ENCODE data around the gene GRM5. TPM values are rescaled to one million over a fixed set of nuclear protein-coding genes. Genes with fewer than 3 reads are reported as not detected.
"Not testable (repeated sequence)": the region's sequence is repeated elsewhere in the genome, so short reads cannot be mapped to it uniquely, and the experiment has no call there.

GRM5 gene
- total and polyA plus RNA-seq, 2 donors (not counting 1 experiment from before 2014, with no cell fraction given): 0.01 TPM; not detected in 1

GRCh38 chr11:88886796-88887195, 179.0 kb downstream of the GRM5 start:
- H2AFZ ChIP-seq (ENCODE audit: low read length): no peak overlapping the region
- no peaks in the 10 kb centered on the region for H3K4me1 ChIP-seq (ENCODE audit: control insufficient read depth, extremely low read depth, insufficient read depth, low read length)
- no peak overlapping the region for H3K4me2 ChIP-seq (ENCODE audit: extremely low read depth, insufficient read depth, low read length)
- H3K9me3 ChIP-seq (ENCODE audit: control insufficient read depth, insufficient read depth, low read depth, low read length): no peaks in the 10 kb centered on the region
- TF ChIP-seq EZH2 (IDR thresholded peaks at IDR 0.05; ENCODE audit: low read length, missing control alignments) (no peak), CTCF (conservative IDR thresholded peaks at IDR 0.05 in 1 of 2, IDR thresholded peaks at IDR 0.05 in 1 of 2; ENCODE audit: low read depth in 1 of 2, low read length in 2 of 2) (peak; percentile 43 to 44)
- H3K27me3 ChIP-seq (ENCODE audit: control insufficient read depth, insufficient read depth, low read length): no peaks in the 10 kb centered on the region
- H3K36me3 ChIP-seq (ENCODE audit: control insufficient read depth, insufficient read depth, low read length): no peaks in the 10 kb centered on the region
- no peaks in the 10 kb centered on the region for H3K79me2 ChIP-seq (ENCODE audit: control insufficient read depth, insufficient read depth, low read length)
- no peaks in the 10 kb centered on the region for H4K20me1 ChIP-seq (ENCODE audit: control insufficient read depth, extremely low read depth, insufficient read depth, low read length)
- H3K4me3 ChIP-seq (replicated peaks in 1 of 4; ENCODE audit: control extremely low read depth in 1 of 4, insufficient read depth in 1 of 4, low read depth in 3 of 4, low read length in 4 of 4): no peak overlapping the region
- DNase-seq (ENCODE audit: low read depth in 2 of 2): peak in 1 of 2 donors; percentile 37
- no peak overlapping the region for H3K9ac ChIP-seq (ENCODE audit: insufficient read depth, low read length)
- H3K27ac ChIP-seq (ENCODE audit: insufficient read depth, low read length): no peak overlapping the region

DNA sequence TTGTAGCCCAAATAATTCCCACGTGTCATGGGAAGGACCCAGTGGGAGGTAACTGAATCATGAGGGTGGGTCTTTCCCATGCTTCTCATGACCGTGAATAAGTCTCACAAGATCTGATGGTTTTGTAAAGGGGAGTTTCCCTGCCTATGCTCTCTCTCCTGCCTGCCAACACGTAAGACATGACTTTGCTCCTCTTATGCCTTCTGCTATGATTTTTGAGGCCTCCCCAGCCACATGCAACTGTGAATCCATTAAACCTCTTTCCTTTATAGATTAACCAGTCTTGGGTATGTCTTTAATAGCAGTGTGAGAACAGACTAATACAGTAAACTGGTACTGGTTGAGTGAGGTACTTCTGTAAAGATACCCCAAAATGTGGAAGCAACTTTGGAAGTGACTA, 183.0 kb downstream of the GRM5 start:
- not testable (repeated sequence) for H3K79me2 ChIP-seq (ENCODE audit: control insufficient read depth, insufficient read depth, low read length); H3K9ac ChIP-seq (ENCODE audit: insufficient read depth, low read length); DNase-seq (ENCODE audit: low read depth in 2 of 2); H2AFZ ChIP-seq (ENCODE audit: low read length); H3K4me3 ChIP-seq (replicated peaks in 1 of 4; ENCODE audit: control extremely low read depth in 1 of 4, insufficient read depth in 1 of 4, low read depth in 3 of 4, low read length in 4 of 4); H3K4me1 ChIP-seq (ENCODE audit: control insufficient read depth, extremely low read depth, insufficient read depth, low read length); H3K27me3 ChIP-seq (ENCODE audit: control insufficient read depth, insufficient read depth, low read length); H3K27ac ChIP-seq (ENCODE audit: insufficient read depth, low read length); H4K20me1 ChIP-seq (ENCODE audit: control insufficient read depth, extremely low read depth, insufficient read depth, low read length); H3K36me3 ChIP-seq (ENCODE audit: control insufficient read depth, insufficient read depth, low read length); H3K9me3 ChIP-seq (ENCODE audit: control insufficient read depth, insufficient read depth, low read depth, low read length); H3K4me2 ChIP-seq (ENCODE audit: extremely low read depth, insufficient read depth, low read length)

DNA sequence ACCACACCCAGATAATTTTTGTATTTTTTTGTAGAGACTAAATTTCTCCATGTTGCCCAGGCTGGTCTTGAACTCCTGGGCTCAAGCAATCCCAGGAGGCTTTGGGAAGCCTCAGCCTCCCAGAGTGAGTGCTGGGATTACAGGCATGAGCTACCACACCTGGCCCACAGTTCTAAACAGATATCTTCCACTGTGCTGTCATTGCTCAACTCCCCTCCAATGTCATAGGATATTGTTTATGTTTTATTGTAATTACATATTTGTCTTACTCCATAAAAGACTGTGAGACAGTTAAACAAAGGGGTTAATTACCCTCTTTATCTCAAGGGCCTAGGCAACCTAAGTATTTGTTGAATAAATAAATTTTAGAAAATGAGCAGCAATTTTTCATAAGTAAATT, 204.2 kb downstream of the GRM5 start:
- Histone ChIP-seq H3K79me2 (ENCODE audit: control insufficient read depth, insufficient read depth, low read length) (no peaks in the 10 kb centered on the region), H3K27me3 (ENCODE audit: control insufficient read depth, insufficient read depth, low read length) (no peaks in the 10 kb centered on the region), H4K20me1 (ENCODE audit: control insufficient read depth, extremely low read depth, insufficient read depth, low read length) (no peaks in the 10 kb centered on the region), H3K4me1 (ENCODE audit: control insufficient read depth, extremely low read depth, insufficient read depth, low read length) (no peaks in the 10 kb centered on the region), H3K9me3 (ENCODE audit: control insufficient read depth, insufficient read depth, low read depth, low read length) (no peaks in the 10 kb centered on the region), H2AFZ (ENCODE audit: low read length) (no peak overlapping the region), H3K4me3 (replicated peaks in 1 of 4; ENCODE audit: control extremely low read depth in 1 of 4, insufficient read depth in 1 of 4, low read depth in 3 of 4, low read length in 4 of 4) (no peak overlapping the region), H3K27ac (ENCODE audit: insufficient read depth, low read length) (no peak overlapping the region), H3K9ac (ENCODE audit: insufficient read depth, low read length) (no peak overlapping the region), H3K4me2 (ENCODE audit: extremely low read depth, insufficient read depth, low read length) (no peak overlapping the region), H3K36me3 (ENCODE audit: control insufficient read depth, insufficient read depth, low read length) (no peaks in the 10 kb centered on the region)
- TF ChIP-seq CTCF (conservative IDR thresholded peaks at IDR 0.05 in 1 of 2, IDR thresholded peaks at IDR 0.05 in 1 of 2; ENCODE audit: low read depth in 1 of 2, low read length in 2 of 2) (no peak), EZH2 (IDR thresholded peaks at IDR 0.05; ENCODE audit: low read length, missing control alignments) (no peak)
- peak in 1 of 2 donors; percentile 2 for DNase-seq (ENCODE audit: low read depth in 2 of 2)

- not testable (repeated sequence) for H3K27me3 ChIP-seq (ENCODE audit: control insufficient read depth, insufficient read depth, low read length); H2AFZ ChIP-seq (ENCODE audit: low read length); DNase-seq (ENCODE audit: low read depth in 2 of 2); H3K4me3 ChIP-seq (replicated peaks in 1 of 4; ENCODE audit: control extremely low read depth in 1 of 4, insufficient read depth in 1 of 4, low read depth in 3 of 4, low read length in 4 of 4); H3K79me2 ChIP-seq (ENCODE audit: control insufficient read depth, insufficient read depth, low read length); H3K9ac ChIP-seq (ENCODE audit: insufficient read depth, low read length); H3K27ac ChIP-seq (ENCODE audit: insufficient read depth, low read length); H3K4me2 ChIP-seq (ENCODE audit: extremely low read depth, insufficient read depth, low read length); H3K9me3 ChIP-seq (ENCODE audit: control insufficient read depth, insufficient read depth, low read depth, low read length); H3K4me1 ChIP-seq (ENCODE audit: control insufficient read depth, extremely low read depth, insufficient read depth, low read length); H3K36me3 ChIP-seq (ENCODE audit: control insufficient read depth, insufficient read depth, low read length); H4K20me1 ChIP-seq (ENCODE audit: control insufficient read depth, extremely low read depth, insufficient read depth, low read length)
Measured at GRCh38 chr11:88860431-88860830, 205.4 kb downstream of the GRM5 start.

- H3K9ac ChIP-seq (ENCODE audit: insufficient read depth, low read length); H3K4me1 ChIP-seq (ENCODE audit: control insufficient read depth, extremely low read depth, insufficient read depth, low read length); H4K20me1 ChIP-seq (ENCODE audit: control insufficient read depth, extremely low read depth, insufficient read depth, low read length); H3K27ac ChIP-seq (ENCODE audit: insufficient read depth, low read length); DNase-seq (ENCODE audit: low read depth in 2 of 2); H3K4me3 ChIP-seq (replicated peaks in 1 of 4; ENCODE audit: control extremely low read depth in 1 of 4, insufficient read depth in 1 of 4, low read depth in 3 of 4, low read length in 4 of 4); H2AFZ ChIP-seq (ENCODE audit: low read length); H3K36me3 ChIP-seq (ENCODE audit: control insufficient read depth, insufficient read depth, low read length); H3K27me3 ChIP-seq (ENCODE audit: control insufficient read depth, insufficient read depth, low read length); H3K79me2 ChIP-seq (ENCODE audit: control insufficient read depth, insufficient read depth, low read length); H3K9me3 ChIP-seq (ENCODE audit: control insufficient read depth, insufficient read depth, low read depth, low read length); H3K4me2 ChIP-seq (ENCODE audit: extremely low read depth, insufficient read depth, low read length): not testable (repeated sequence)
Measured at GRCh38 chr11:88853963-88854362, 211.8 kb downstream of the GRM5 start.
